ENCODE data around the gene SHISA9.

GRCh38 chr16:12959072-12959471 lies 57.7 kb downstream of the SHISA9 start:
- TF ChIP-seq CTCF (IDR thresholded peaks at IDR 0.05) (no peak), POLR2AphosphoS5 (IDR thresholded peaks at IDR 0.05) (no peak), POLR2A (IDR thresholded peaks at IDR 0.05) (no peak), EP300 (IDR thresholded peaks at IDR 0.05) (no peak)

Data from stomach (tissue), 4 donors.